GM12873 (cell line): ENCODE measurements around the gene CISH.

ENCODE experiments used
- CTCF ChIP-seq: IDR thresholded peaks from 2 replicates; pipeline ENCODE4 v1.5.1; 2012; ENCODE audit warnings: low read depth, mild to moderate bottlenecking, moderate library complexity, low read length, control low read depth; ENCODE audit not compliant: insufficient read depth; ENCODE audit errors: missing control alignments

Gene CISH

DNA sequence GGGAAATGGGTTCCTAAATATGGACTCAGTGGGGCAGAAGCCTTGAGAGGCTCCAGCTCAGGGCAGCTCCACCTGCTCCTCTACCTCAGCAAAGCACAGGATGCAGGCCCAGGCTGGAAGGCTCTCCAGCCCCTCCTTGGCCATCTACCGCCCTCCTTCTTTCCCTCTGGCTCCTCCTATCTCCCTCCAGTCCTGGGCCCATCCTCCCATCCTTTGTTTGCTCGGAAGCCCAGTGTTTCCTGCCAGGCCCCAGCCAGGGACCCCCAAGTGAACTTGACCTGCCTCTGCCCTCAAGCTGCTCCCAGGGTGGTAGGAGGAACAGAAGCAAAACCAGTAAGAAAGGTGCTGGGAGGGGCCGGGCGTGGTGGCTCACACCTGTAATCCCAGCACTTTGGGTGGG lies 25.4 kb upstream of the CISH start:
- no peak for TF ChIP-seq CTCF

DNA sequence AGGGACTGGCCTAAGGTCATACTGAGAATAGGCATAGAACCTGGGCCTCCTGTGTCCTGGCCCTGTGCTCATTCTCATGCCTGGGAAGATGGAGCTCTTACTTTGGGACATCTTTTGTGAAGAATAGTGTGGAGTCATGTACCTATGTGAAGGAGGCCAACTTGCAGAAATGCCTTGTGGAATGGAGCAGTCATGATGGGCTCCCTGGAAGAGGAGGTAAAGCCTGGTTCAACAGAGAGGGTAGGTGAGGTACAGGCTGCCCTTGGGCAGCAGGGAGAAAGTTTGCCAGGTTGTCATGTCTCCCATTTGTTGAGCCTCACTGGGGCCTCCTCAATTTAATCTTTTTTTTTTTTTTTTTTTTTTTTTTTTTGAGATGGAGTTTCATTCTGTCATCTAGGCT lies 23.5 kb upstream of the CISH start:
- no peak for TF ChIP-seq CTCF

- no peak for TF ChIP-seq CTCF
Measured at GRCh38 chr3:50633230-50633790, 21.7 kb upstream of the CISH start.

GRCh38 chr3:50632450-50632849 lies 20.9 kb upstream of the CISH start:
- no peak for TF ChIP-seq CTCF

GRCh38 chr3:50630877-50631276 lies 19.3 kb upstream of the CISH start:
- TF ChIP-seq CTCF = no peak

DNA sequence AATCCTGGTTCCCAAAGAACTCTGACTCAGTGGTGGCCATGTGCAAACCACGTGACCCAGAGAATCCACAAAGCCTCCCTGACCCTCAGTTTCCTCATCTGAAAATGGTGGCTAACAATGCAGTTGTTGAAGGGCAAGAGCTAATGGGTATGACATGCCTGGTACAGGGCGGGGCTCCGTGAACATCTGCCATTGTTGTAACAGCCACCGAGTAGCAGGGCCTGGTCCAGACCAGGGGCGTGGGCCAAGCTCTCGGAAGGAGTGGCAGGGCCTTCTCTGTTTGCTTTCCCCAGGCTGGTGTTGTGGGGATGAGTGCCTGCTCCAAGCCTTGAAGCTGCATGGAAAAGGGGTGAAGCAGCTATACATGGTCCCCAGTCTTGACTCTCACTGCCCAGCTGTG lies 18.8 kb upstream of the CISH start:
- TF ChIP-seq CTCF = no peak

GRCh38 chr3:50628601-50629000 lies 17.0 kb upstream of the CISH start:
- TF ChIP-seq CTCF = no peak
